Endothelial cell of umbilical vein (primary cell): ENCODE results near the gene RADIL. TPM values are rescaled to one million over a fixed set of nuclear protein-coding genes. Genes with fewer than 3 reads are reported as not detected.

Source experiments
- BruUV-seq: library from RNA; stranded (reverse); fragments of 400-500 nt; replicated peaks from 2 replicates; lab custom pipeline; 2021; lab: Mats Ljungman, UMichigan
- CTCF ChIA-PET: fragments of 300-600, 350-600 bp; sonication (Branson Sonifier 250); formaldehyde crosslinking; loops from one replicate; lab custom pipeline; 2021; ENCODE audit warnings: antibody characterized with exemption, inconsistent platforms; lab: Charles Lee
- POLR2A ChIA-PET: fragments of 300-600, 350-600 bp; sonication (Branson Sonifier 250); formaldehyde crosslinking; loops from one replicate; lab custom pipeline; 2021; ENCODE audit warnings: antibody characterized with exemption, inconsistent platforms; lab: Charles Lee
- DNase-seq: peaks from one replicate; pipeline ENCODE4 v3.0.0-alpha.2; 2011; ENCODE audit warnings: low read depth, low spot score
- FAIRE-seq: peaks from 2 replicates; lab custom pipeline; 2011; peaks lifted over from hg19 to GRCh38; lab: Jason Lieb, UNC
- H2AFZ ChIP-seq: 2 replicates; pipeline ENCODE4 v1.6.0; 2012; ENCODE audit warnings: low read depth, low read length, control low read depth, inconsistent platforms
- H3K27ac ChIP-seq: 2 replicates; pipeline ENCODE4 v1.5.1; 2011; ENCODE audit warnings: low read depth, mild to moderate bottlenecking, control low read depth, low read length, moderate library complexity; ENCODE audit not compliant: insufficient read depth
- H3K27me3 ChIP-seq, 2 experiments: 2 replicates each; pipeline versions ENCODE4 v1.6.0 to v1.6.1; 2011; ENCODE audit warnings: low read length in 2 of 2, mixed read lengths in 1 of 2; ENCODE audit not compliant: control insufficient read depth in 2 of 2, insufficient read depth in 2 of 2
- H3K36me3 ChIP-seq, 2 experiments: 2 replicates in 1 of 2; 3 replicates in 1 of 2; pipeline ENCODE4 v1.5.1; 2011; ENCODE audit warnings: low read length in 2 of 2, mild to moderate bottlenecking in 1 of 2, moderate library complexity in 1 of 2; ENCODE audit not compliant: control insufficient read depth in 2 of 2, insufficient read depth in 2 of 2; ENCODE audit errors: extremely low read depth in 1 of 2
- H3K4me1 ChIP-seq: 3 replicates; pipeline ENCODE4 v1.5.1; 2011; ENCODE audit warnings: mild to moderate bottlenecking, low read length; ENCODE audit not compliant: control insufficient read depth, insufficient read depth; ENCODE audit errors: extremely low read depth
- H3K4me2 ChIP-seq: 2 replicates; pipeline ENCODE4 v1.6.1; 2011; ENCODE audit warnings: low read length, control low read depth, mixed read lengths; ENCODE audit not compliant: insufficient read depth
- H3K4me3 ChIP-seq, 3 experiments: fragments of 200-600 bp in 1 of 3; sonication (generic), shearing (Covaris generic) in 1 of 3; replicated peaks in 1 of 3; 2 replicates each; pipeline ENCODE4 v1.5.1; 2011 to 2016; ENCODE audit warnings: control low read depth in 3 of 3, low read length in 3 of 3, mild to moderate bottlenecking in 2 of 3, inconsistent platforms in 1 of 3, low read depth in 1 of 3, moderate library complexity in 1 of 3; ENCODE audit not compliant: insufficient read depth in 1 of 3
- H3K79me2 ChIP-seq: 2 replicates; pipeline ENCODE4 v1.6.0; 2012; ENCODE audit warnings: low read length, inconsistent platforms; ENCODE audit not compliant: control insufficient read depth, insufficient read depth
- H3K9ac ChIP-seq: replicated peaks from 2 replicates; pipeline ENCODE3; 2011; ENCODE audit warnings: low read length, control low read depth; ENCODE audit not compliant: insufficient read depth; ENCODE audit errors: extremely low read depth
- H3K9me1 ChIP-seq: replicated peaks from 3 replicates; pipeline ENCODE4 v1.6.0; 2011; ENCODE audit warnings: mild to moderate bottlenecking, low read length; ENCODE audit not compliant: control insufficient read depth, insufficient read depth; ENCODE audit errors: extremely low read depth
- H3K9me3 ChIP-seq: replicated peaks from 2 replicates; pipeline ENCODE4 v1.5.1; 2012; ENCODE audit warnings: low read length, inconsistent platforms; ENCODE audit not compliant: control insufficient read depth, insufficient read depth
- H4K20me1 ChIP-seq: replicated peaks from 2 replicates; pipeline ENCODE3; 2011; ENCODE audit warnings: mild to moderate bottlenecking, low read length; ENCODE audit not compliant: control insufficient read depth, insufficient read depth; ENCODE audit errors: extremely low read depth
- CTCF ChIP-seq, 2 donors: IDR thresholded peaks; 1 replicate in 1 of 2; 2 replicates in 1 of 2; pipeline ENCODE4 v1.5.1; 2011; ENCODE audit warnings: low read length in 2 of 2, mild to moderate bottlenecking in 2 of 2, moderate library complexity in 2 of 2, control low read depth in 1 of 2, inconsistent platforms in 1 of 2, low read depth in 1 of 2; ENCODE audit not compliant: insufficient read depth in 1 of 2; ENCODE audit errors: extremely low read depth in 1 of 2
- EZH2 ChIP-seq: IDR thresholded peaks from 2 replicates; pipeline ENCODE4 v1.6.1; 2012; ENCODE audit warnings: borderline replicate concordance, low read depth, mild to moderate bottlenecking, moderate library complexity, low read length, inconsistent platforms; ENCODE audit not compliant: severe bottlenecking
- FOS ChIP-seq: IDR thresholded peaks from 2 replicates; pipeline ENCODE4 v1.6.1; 2011; ENCODE audit warnings: mild to moderate bottlenecking, low read length, moderate library complexity, borderline replicate concordance; ENCODE audit not compliant: insufficient read depth
- GATA2 ChIP-seq: IDR thresholded peaks from 2 replicates; pipeline ENCODE4 v1.7.0; 2011; ENCODE audit warnings: low read depth, mild to moderate bottlenecking, moderate library complexity, mixed read lengths, low read length; ENCODE audit not compliant: insufficient read length, insufficient read depth
- JUN ChIP-seq: IDR thresholded peaks from 2 replicates; pipeline ENCODE4 v1.6.1; 2011; ENCODE audit warnings: borderline replicate concordance, low read depth; ENCODE audit not compliant: insufficient read length, insufficient read depth
- MAX ChIP-seq: IDR thresholded peaks from 2 replicates; pipeline ENCODE4 v1.6.1; 2011; ENCODE audit not compliant: insufficient read depth, insufficient read length
- MYC ChIP-seq: IDR thresholded peaks from one replicate; pipeline ENCODE4 v1.6.1; 2011; ENCODE audit warnings: mild to moderate bottlenecking, low read depth, low read length
- POLR2A ChIP-seq: IDR thresholded peaks from 2 replicates; pipeline ENCODE4 v1.6.1; 2012; ENCODE audit warnings: low read depth, mild to moderate bottlenecking, control low read depth, low read length
- POLR2AphosphoS5 ChIP-seq: IDR thresholded peaks from 2 replicates; pipeline ENCODE4 v1.6.1; 2012; ENCODE audit warnings: low read depth, mild to moderate bottlenecking, control low read depth, low read length, moderate library complexity; ENCODE audit not compliant: insufficient read depth
- dilution Hi-C: fragments of 300-500 bp; cut with MboI; formaldehyde crosslinking; loops from one replicate; pipeline ENCODE4 v1.15.0; 2019; ENCODE audit warnings: low sequenced_read_pairs; ENCODE audit not compliant: extremely low pct_ligation_motif_present
- intact Hi-C: fragments of 100-400 bp; cut with micrococcal nuclease; formaldehyde crosslinking; loops from one replicate; pipeline ENCODE4 v1.10.0; 2022
- polyA plus RNA-seq, 4 experiments: library from polyadenylated mRNA; depleted of rRNA in 3 of 4; stranded (reverse) in 3 of 4; unstranded in 1 of 4; fragments of >200 nt; gene quantifications; 2 replicates each; pipeline versions ENCODE4 v1.2.1 to v1.2.3, GENCODE V29; 2011 to 2012; ENCODE audit warnings: missing spikeins in 1 of 4
- total RNA-seq: library from RNA; stranded (reverse); gene quantifications from 2 replicates; pipeline ENCODE4 v1.2.3, GENCODE V29; 2021

RADIL gene
- total and polyA plus RNA-seq, 2 donors (not counting 3 experiments of a cell fraction or from before 2014, with no cell fraction given): 1.2 to 2.5 TPM

GRCh38 chr7:4762121-4763055, 121.1 kb downstream of the RADIL start:
- Histone ChIP-seq H3K4me2 (no peak overlapping the region), H3K27me3 (no peaks in the 10 kb centered on the region), H3K9me3 (no peaks in the 10 kb centered on the region), H3K79me2 (peaks cover 2% of the 10 kb centered on the region), H3K36me3 (peaks cover 13 to 48% of the 10 kb centered on the region in 2 experiments), H3K9ac (no peak overlapping the region), H3K4me1 (no peaks in the 10 kb centered on the region), H4K20me1 (no peaks in the 10 kb centered on the region), H2AFZ (no peak overlapping the region), H3K4me3 (no peak overlapping the region), H3K27ac (no peak overlapping the region), H3K9me1 (no peaks in the 10 kb centered on the region)
- ChIA-PET CTCF (no interaction called here), POLR2A (no interaction called here)
- dilution Hi-C loops (no loop called here), intact Hi-C loops (no loop called here)
- no TSS peak for BruUV-seq
- FAIRE-seq: no peak
- no peak for DNase-seq
- TF ChIP-seq EZH2 (no peak), POLR2A (no peak), FOS (no peak), MYC (no peak), JUN (no peak), GATA2 (no peak), MAX (no peak), POLR2AphosphoS5 (no peak), CTCF (IDR thresholded peaks at IDR 0.05; ENCODE audit: extremely low read depth in 1 of 2, insufficient read depth in 1 of 2, low read depth in 1 of 2, low read length in 2 of 2) (no peak)
